HEK293 (cell line): ENCODE measurements around the gene YIPF5.

Experiments used
- CTCF ChIA-PET: fragments of 350-600 bp; formaldehyde crosslinking; extraction: SDS; loops from one replicate; lab custom pipeline; 2021; ENCODE audit warnings: antibody characterized with exemption; lab: Yijun Ruan, JAX
- POLR2A ChIA-PET: fragments of 300-600 bp; formaldehyde crosslinking; extraction: SDS; loops from one replicate; lab custom pipeline; 2020; ENCODE audit warnings: antibody characterized with exemption, inconsistent platforms; lab: Yijun Ruan, JAX
- H3K27ac ChIP-seq: fragments of 200-500 bp; sonication (Bioruptor generic); 2 replicates; pipeline ENCODE4 v1.5.1; 2014; ENCODE audit warnings: low read depth, low read length, control low read depth, inconsistent platforms; ENCODE audit errors: extremely low read depth
- H3K36me3 ChIP-seq, 2 experiments: fragments of 200-500 bp in 1 of 2; sonication (Bioruptor generic) in 1 of 2; 1 replicate in 1 of 2; 2 replicates in 1 of 2; pipeline ENCODE4 v1.5.1; 2014 to 2017; ENCODE audit warnings: inconsistent platforms in 2 of 2, low read length in 2 of 2; ENCODE audit not compliant: control insufficient read depth in 2 of 2, insufficient read depth in 1 of 2
- H3K4me1 ChIP-seq: fragments of 200-500 bp; sonication (Bioruptor generic); 2 replicates; pipeline ENCODE4 v1.5.1; 2014; ENCODE audit warnings: mild to moderate bottlenecking, low read length, inconsistent platforms; ENCODE audit not compliant: control insufficient read depth, insufficient read depth
- H3K4me3 ChIP-seq: 2 replicates; pipeline ENCODE4 v1.5.1; 2011; ENCODE audit warnings: low read depth, mild to moderate bottlenecking, control low read depth, low read length, moderate library complexity
- H3K9me3 ChIP-seq: fragments of 200-500 bp; sonication (Bioruptor generic); 2 replicates; pipeline ENCODE4 v1.5.1; 2014; ENCODE audit warnings: low read depth, low read length, inconsistent platforms; ENCODE audit not compliant: control insufficient read depth, insufficient read depth
- FEZF1 ChIP-seq: fragments of 450-650 bp; formaldehyde crosslinking; IDR thresholded peaks from 2 replicates; pipeline ENCODE4 v1.5.1; 2016; ENCODE audit warnings: missing biosample characterization, missing genetic modification characterization
- GLIS2 ChIP-seq: fragments of 450-650 bp; formaldehyde crosslinking; IDR thresholded peaks from 2 replicates; pipeline ENCODE4 v1.5.1; 2016; ENCODE audit warnings: missing biosample characterization, missing genetic modification characterization
- HOXC10 ChIP-seq: sonication (generic); formaldehyde crosslinking; IDR thresholded peaks from 2 replicates; pipeline ENCODE4 v1.8.1; 2023; ENCODE audit warnings: mild to moderate bottlenecking, missing genetic modification reagents
- ZFP3 ChIP-seq: fragments of 450-650 bp; formaldehyde crosslinking; IDR thresholded peaks from 2 replicates; pipeline ENCODE4 v1.5.1; 2016; ENCODE audit warnings: low read depth, missing biosample characterization, missing genetic modification characterization
- ZFP37 ChIP-seq: fragments of 450-650 bp; formaldehyde crosslinking; IDR thresholded peaks from 2 replicates; pipeline ENCODE4 v1.5.1; 2016; ENCODE audit warnings: missing biosample characterization, missing genetic modification characterization
- ZNF138 ChIP-seq: fragments of 450-650 bp; formaldehyde crosslinking; IDR thresholded peaks from 2 replicates; pipeline ENCODE4 v1.5.1; 2016; ENCODE audit warnings: missing biosample characterization, missing genetic modification characterization, borderline replicate concordance
- ZNF157 ChIP-seq: fragments of 450-650 bp; formaldehyde crosslinking; IDR thresholded peaks from 2 replicates; pipeline ENCODE4 v1.5.1; 2016; ENCODE audit warnings: missing biosample characterization, missing genetic modification characterization
- ZNF211 ChIP-seq: fragments of 450-650 bp; formaldehyde crosslinking; IDR thresholded peaks from 2 replicates; pipeline ENCODE4 v1.5.1; 2016; ENCODE audit warnings: low read depth, missing biosample characterization, missing genetic modification characterization
- ZNF529 ChIP-seq: fragments of 450-650 bp; formaldehyde crosslinking; IDR thresholded peaks from 2 replicates; pipeline ENCODE4 v1.5.1; 2017; ENCODE audit warnings: missing genetic modification characterization, missing biosample characterization; ENCODE audit not compliant: insufficient replicate concordance
- ZNF548 ChIP-seq: fragments of 450-650 bp; formaldehyde crosslinking; IDR thresholded peaks from 2 replicates; pipeline ENCODE4 v1.5.1; 2016; ENCODE audit warnings: missing biosample characterization, missing genetic modification characterization
- ZNF707 ChIP-seq: fragments of 450-650 bp; formaldehyde crosslinking; IDR thresholded peaks from 2 replicates; pipeline ENCODE4 v1.5.1; 2016; ENCODE audit warnings: missing biosample characterization, missing genetic modification characterization
- ZNF776 ChIP-seq: fragments of 450-650 bp; formaldehyde crosslinking; IDR thresholded peaks from 2 replicates; pipeline ENCODE4 v1.5.0; 2017; ENCODE audit warnings: missing biosample characterization, missing genetic modification characterization, borderline replicate concordance
- TF ChIP-seq, protein P1 (sequence below): fragments of 450-650 bp; formaldehyde crosslinking; IDR thresholded peaks from 2 replicates; pipeline ENCODE4 v1.5.1; 2016; ENCODE audit warnings: missing biosample characterization, missing genetic modification characterization
- TF ChIP-seq, protein P2 (sequence below): fragments of 450-650 bp; formaldehyde crosslinking; IDR thresholded peaks from 2 replicates; pipeline ENCODE4 v1.5.1; 2016; ENCODE audit warnings: missing biosample characterization, missing genetic modification characterization, low read depth
- TF ChIP-seq, protein P3 (sequence below): fragments of 450-650 bp; IDR thresholded peaks from 2 replicates; pipeline ENCODE4 v1.5.1; 2018; ENCODE audit warnings: missing biosample characterization, missing genetic modification characterization
- TF ChIP-seq, protein P4 (sequence below): sonication (generic); formaldehyde crosslinking; IDR thresholded peaks from 2 replicates; pipeline ENCODE4 v1.8.1; 2022; ENCODE audit warnings: mild to moderate bottlenecking, moderate library complexity, missing genetic modification reagents
- TF ChIP-seq, protein P5 (sequence below): fragments of 450-650 bp; formaldehyde crosslinking; IDR thresholded peaks from 2 replicates; pipeline ENCODE4 v1.5.1; 2016; ENCODE audit warnings: missing biosample characterization, missing genetic modification characterization, borderline replicate concordance
- TF ChIP-seq, protein P6 (sequence below): fragments of 450-650 bp; formaldehyde crosslinking; IDR thresholded peaks from 2 replicates; pipeline ENCODE4 v1.5.0; 2017; ENCODE audit warnings: missing biosample characterization, missing genetic modification characterization, borderline replicate concordance

Gene YIPF5

DNA sequence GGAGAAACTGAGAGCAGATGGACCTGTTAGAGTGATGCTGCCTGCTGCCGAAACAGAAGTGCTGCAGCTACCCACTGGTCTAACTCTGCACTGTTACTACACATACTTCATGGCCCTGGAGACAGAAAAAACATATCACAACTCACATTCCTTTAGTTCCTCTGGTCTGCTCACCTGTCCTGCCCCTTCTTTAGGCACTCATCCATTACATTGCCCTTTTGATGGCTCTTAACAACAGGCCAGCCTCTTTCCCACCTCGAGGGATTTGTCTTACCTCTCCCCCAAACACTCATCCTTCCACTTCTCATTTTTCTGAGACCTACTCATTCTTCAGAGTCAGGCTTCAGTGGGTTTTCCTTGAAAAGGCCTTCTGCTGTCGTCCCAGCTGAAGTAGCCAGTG, 49.4 kb upstream of the YIPF5 start:
- no peaks in the 10 kb centered on the region for H3K36me3 ChIP-seq
- no peaks in the 10 kb centered on the region for H3K9me3 ChIP-seq
- TF ChIP-seq ZNF529 (tag by site-specific recombination) = no peak
- H3K4me3 ChIP-seq = no peak overlapping the region
- H3K4me1 ChIP-seq = no peaks in the 10 kb centered on the region
- no peak overlapping the region for H3K27ac ChIP-seq
- ChIA-PET POLR2A (no interaction called here), CTCF (no interaction called here)

DNA sequence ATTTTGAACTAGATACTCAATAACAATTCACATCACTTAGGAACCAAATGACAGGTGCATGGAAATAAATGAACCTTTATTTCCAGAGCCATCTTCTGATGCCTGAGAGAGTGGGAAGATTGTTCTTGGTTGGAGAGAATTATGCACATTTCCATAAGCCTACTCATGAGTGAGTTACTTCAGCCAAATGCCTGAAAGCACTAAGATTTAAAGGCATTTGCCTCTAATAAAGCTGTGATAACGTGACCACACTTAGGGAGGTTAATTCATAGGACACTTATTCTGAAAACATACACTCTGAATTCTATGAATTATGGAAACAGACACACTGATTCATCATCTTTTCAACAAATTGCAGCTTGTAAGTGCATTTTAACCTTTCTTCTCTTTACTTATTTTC, 40.2 kb upstream of the YIPF5 start:
- Histone ChIP-seq H3K36me3 (no peaks in the 10 kb centered on the region), H3K9me3 (no peaks in the 10 kb centered on the region)
- POLR2A ChIA-PET = no interaction called here
- TF ChIP-seq ZNF138 (tag by site-specific recombination) (no peak), ZNF776 (tag by site-specific recombination) (no peak), HOXC10 (CRISPR knock-in tag) (no peak), ZNF548 (no peak), ZNF157 (tag by site-specific recombination) (no peak), ZFP3 (tag by site-specific recombination) (no peak), ZNF707 (tag by site-specific recombination) (no peak), GLIS2 (tag by site-specific recombination) (no peak)
- TF ChIP-seq, protein P1, sequence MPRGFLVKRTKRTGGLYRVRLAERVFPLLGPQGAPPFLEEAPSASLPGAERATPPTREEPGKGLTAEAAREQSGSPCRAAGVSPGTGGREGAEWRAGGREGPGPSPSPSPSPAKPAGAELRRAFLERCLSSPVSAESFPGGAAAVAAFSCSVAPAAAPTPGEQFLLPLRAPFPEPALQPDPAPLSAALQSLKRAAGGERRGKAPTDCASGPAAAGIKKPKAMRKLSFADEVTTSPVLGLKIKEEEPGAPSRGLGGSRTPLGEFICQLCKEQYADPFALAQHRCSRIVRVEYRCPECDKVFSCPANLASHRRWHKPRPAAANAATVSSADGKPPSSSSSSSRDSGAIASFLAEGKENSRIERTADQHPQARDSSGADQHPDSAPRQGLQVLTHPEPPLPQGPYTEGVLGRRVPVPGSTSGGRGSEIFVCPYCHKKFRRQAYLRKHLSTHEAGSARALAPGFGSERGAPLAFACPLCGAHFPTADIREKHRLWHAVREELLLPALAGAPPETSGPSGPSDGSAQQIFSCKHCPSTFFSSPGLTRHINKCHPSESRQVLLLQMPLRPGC (tag by site-specific recombination) = no peak
- TF ChIP-seq, protein P2, sequence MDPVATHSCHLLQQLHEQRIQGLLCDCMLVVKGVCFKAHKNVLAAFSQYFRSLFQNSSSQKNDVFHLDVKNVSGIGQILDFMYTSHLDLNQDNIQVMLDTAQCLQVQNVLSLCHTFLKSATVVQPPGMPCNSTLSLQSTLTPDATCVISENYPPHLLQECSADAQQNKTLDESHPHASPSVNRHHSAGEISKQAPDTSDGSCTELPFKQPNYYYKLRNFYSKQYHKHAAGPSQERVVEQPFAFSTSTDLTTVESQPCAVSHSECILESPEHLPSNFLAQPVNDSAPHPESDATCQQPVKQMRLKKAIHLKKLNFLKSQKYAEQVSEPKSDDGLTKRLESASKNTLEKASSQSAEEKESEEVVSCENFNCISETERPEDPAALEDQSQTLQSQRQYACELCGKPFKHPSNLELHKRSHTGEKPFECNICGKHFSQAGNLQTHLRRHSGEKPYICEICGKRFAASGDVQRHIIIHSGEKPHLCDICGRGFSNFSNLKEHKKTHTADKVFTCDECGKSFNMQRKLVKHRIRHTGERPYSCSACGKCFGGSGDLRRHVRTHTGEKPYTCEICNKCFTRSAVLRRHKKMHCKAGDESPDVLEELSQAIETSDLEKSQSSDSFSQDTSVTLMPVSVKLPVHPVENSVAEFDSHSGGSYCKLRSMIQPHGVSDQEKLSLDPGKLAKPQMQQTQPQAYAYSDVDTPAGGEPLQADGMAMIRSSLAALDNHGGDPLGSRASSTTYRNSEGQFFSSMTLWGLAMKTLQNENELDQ (tag by site-specific recombination) = no peak
- TF ChIP-seq, protein P3, sequence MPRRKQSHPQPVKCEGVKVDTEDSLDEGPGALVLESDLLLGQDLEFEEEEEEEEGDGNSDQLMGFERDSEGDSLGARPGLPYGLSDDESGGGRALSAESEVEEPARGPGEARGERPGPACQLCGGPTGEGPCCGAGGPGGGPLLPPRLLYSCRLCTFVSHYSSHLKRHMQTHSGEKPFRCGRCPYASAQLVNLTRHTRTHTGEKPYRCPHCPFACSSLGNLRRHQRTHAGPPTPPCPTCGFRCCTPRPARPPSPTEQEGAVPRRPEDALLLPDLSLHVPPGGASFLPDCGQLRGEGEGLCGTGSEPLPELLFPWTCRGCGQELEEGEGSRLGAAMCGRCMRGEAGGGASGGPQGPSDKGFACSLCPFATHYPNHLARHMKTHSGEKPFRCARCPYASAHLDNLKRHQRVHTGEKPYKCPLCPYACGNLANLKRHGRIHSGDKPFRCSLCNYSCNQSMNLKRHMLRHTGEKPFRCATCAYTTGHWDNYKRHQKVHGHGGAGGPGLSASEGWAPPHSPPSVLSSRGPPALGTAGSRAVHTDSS (tag by site-specific recombination) = no peak
- TF ChIP-seq, protein P4, sequence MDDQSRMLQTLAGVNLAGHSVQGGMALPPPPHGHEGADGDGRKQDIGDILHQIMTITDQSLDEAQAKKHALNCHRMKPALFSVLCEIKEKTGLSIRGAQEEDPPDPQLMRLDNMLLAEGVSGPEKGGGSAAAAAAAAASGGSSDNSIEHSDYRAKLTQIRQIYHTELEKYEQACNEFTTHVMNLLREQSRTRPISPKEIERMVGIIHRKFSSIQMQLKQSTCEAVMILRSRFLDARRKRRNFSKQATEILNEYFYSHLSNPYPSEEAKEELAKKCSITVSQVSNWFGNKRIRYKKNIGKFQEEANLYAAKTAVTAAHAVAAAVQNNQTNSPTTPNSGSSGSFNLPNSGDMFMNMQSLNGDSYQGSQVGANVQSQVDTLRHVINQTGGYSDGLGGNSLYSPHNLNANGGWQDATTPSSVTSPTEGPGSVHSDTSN = no peak
- TF ChIP-seq, all 188 proteins: peak for 0
- Histone ChIP-seq H3K27ac (no peak overlapping the region), H3K4me1 (no peaks in the 10 kb centered on the region), H3K4me3 (no peak overlapping the region)
- CTCF ChIA-PET = interaction anchor here (0.7 kb wide), 1 partner anchor 164 kb away, joined by 5 read pairs; no protein-coding TSS in a partner anchor

DNA sequence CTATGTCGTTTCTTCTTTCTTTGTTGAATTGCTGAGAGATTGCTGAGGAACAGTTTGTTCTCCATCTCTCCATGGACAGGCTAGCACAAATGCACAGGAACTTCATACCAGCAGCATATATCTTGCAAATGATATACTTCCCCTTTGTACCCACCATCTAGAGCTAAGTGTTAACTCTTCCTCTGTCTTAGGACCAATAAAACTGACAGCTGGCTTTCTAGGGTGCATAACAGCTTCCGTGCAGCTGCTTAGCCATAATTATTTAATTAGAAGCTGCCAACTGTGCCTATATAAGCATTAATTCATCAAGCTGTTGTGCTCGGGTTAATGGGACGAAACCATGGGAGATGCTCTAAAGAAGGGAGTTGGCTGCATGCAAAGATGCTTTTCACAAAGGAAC, 38.9 kb upstream of the YIPF5 start:
- Histone ChIP-seq H3K4me1 (no peaks in the 10 kb centered on the region), H3K27ac (no peak overlapping the region), H3K9me3 (no peaks in the 10 kb centered on the region), H3K36me3 (no peaks in the 10 kb centered on the region), H3K4me3 (no peak overlapping the region)
- TF ChIP-seq, protein P5, sequence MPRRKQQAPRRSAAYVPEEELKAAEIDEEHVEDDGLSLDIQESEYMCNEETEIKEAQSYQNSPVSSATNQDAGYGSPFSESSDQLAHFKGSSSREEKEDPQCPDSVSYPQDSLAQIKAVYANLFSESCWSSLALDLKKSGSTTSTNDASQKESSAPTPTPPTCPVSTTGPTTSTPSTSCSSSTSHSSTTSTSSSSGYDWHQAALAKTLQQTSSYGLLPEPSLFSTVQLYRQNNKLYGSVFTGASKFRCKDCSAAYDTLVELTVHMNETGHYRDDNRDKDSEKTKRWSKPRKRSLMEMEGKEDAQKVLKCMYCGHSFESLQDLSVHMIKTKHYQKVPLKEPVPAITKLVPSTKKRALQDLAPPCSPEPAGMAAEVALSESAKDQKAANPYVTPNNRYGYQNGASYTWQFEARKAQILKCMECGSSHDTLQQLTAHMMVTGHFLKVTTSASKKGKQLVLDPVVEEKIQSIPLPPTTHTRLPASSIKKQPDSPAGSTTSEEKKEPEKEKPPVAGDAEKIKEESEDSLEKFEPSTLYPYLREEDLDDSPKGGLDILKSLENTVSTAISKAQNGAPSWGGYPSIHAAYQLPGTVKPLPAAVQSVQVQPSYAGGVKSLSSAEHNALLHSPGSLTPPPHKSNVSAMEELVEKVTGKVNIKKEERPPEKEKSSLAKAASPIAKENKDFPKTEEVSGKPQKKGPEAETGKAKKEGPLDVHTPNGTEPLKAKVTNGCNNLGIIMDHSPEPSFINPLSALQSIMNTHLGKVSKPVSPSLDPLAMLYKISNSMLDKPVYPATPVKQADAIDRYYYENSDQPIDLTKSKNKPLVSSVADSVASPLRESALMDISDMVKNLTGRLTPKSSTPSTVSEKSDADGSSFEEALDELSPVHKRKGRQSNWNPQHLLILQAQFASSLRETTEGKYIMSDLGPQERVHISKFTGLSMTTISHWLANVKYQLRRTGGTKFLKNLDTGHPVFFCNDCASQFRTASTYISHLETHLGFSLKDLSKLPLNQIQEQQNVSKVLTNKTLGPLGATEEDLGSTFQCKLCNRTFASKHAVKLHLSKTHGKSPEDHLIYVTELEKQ (tag by site-specific recombination) = no peak
- TF ChIP-seq ZNF211 (tag by site-specific recombination) (no peak), ZFP37 (no peak), FEZF1 (tag by site-specific recombination) (no peak)
- TF ChIP-seq, protein P6, sequence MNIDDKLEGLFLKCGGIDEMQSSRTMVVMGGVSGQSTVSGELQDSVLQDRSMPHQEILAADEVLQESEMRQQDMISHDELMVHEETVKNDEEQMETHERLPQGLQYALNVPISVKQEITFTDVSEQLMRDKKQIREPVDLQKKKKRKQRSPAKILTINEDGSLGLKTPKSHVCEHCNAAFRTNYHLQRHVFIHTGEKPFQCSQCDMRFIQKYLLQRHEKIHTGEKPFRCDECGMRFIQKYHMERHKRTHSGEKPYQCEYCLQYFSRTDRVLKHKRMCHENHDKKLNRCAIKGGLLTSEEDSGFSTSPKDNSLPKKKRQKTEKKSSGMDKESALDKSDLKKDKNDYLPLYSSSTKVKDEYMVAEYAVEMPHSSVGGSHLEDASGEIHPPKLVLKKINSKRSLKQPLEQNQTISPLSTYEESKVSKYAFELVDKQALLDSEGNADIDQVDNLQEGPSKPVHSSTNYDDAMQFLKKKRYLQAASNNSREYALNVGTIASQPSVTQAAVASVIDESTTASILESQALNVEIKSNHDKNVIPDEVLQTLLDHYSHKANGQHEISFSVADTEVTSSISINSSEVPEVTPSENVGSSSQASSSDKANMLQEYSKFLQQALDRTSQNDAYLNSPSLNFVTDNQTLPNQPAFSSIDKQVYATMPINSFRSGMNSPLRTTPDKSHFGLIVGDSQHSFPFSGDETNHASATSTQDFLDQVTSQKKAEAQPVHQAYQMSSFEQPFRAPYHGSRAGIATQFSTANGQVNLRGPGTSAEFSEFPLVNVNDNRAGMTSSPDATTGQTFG (tag by site-specific recombination) = no peak
- ChIA-PET CTCF (no interaction called here), POLR2A (no interaction called here)
